ENCODE results near the gene CCDC159. TPM values are rescaled to one million over a fixed set of nuclear protein-coding genes. Genes with fewer than 3 reads are reported as not detected.

The CCDC159 gene
- total RNA-seq, 1 donor from 2014 or later, result 12.4 TPM

DNA sequence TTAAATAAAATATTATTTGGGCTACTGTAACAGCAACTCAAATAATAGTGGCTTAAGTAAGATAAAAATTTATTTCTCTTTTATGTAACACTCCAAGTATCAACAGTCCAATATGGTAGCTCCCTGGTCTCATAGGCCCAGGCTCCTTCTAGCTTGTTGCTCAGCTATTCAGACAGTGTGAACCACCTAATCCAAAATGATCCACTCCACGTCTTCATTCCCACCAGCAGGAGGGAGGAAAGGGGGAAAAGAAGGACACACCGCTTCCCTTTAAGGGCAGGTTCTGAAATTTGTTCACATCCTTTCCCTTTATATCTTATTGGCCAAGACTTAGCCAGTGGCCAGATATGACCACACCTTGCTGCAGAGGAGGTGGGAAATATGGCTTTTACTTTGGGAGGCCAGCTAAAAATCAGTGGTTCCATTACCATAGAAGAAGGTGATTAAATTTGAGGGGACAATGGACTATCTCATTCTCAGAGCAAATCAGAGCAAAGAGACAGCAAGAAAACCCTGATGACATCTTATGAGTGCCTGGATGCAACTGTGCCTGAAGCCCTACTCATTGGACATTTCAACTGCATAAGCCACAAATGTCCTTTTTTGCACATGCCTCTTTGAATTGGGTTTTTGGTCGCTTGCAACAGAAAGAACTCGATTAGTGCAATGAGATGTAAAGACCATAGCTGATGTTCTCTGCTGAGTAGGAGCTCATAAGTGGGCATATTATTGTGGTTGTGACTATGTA is 44.8 kb downstream of the CCDC159 start:
- no peak for DNase-seq

DNA sequence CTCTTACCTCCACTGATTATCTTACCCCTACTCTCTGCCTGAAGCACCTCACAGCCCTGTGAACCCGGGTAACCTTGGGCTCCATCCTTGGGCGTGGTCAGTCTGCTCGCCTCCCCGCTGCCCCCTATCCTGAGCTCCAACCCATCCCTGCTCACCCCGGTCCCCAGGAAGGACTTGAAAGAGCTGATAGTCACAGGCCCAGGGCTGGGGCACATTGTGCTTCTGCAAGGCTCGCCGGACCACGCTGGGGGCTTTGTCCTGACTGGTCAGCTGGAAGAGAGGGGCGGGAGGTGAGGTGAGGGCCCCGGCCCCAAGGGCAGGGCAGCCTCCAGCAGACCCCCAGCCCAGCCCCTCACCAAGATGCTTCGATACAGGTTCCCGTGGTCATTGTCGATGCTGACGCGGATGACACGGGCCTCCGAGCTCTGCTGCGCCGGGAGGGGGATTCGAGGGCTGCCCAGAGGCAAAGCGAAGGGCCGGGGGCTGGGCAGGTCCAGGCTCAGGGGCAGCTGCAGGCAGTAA is 50.8 kb downstream of the CCDC159 start:
- no peak for DNase-seq

DNA sequence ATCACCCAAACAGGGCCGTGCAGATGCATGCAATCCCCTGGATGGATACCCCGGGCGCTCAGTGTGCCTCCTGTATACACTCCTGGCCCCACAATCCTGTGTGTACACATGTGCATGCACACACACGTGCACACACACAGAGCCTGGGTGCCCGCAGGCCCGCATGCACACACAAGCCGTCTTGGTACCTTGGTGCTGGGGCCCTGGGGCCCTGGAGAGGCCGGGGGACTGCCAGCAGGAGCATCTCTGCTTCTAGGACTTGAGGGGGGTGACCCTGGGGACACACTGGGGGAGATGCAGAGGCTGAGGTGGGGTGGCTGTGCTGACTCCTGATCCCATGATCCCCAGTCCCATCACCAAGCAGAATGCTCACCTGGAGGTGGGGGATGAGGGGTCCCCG is 53.3 kb downstream of the CCDC159 start:
- DNase-seq, result no peak

DNA sequence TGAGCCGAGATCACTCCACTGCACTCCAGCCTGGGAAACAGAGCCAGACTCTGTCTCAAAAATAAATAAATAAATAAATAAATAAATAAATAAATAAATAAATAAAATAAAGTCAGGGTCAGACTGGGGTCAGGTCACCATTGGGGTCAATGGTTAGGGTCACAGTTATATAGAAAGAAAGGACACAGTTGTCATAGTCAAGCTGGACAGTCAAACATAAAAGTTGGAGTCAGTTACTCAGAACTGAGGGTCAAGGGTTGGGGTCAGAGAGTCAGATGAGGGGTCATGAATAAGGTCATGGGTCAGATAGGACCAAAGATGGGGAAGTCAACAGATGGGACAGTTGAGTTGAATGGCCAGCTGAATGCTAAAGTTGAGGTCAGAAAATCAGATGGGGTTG is 54.5 kb downstream of the CCDC159 start:
- DNase-seq, result no peak

DNA sequence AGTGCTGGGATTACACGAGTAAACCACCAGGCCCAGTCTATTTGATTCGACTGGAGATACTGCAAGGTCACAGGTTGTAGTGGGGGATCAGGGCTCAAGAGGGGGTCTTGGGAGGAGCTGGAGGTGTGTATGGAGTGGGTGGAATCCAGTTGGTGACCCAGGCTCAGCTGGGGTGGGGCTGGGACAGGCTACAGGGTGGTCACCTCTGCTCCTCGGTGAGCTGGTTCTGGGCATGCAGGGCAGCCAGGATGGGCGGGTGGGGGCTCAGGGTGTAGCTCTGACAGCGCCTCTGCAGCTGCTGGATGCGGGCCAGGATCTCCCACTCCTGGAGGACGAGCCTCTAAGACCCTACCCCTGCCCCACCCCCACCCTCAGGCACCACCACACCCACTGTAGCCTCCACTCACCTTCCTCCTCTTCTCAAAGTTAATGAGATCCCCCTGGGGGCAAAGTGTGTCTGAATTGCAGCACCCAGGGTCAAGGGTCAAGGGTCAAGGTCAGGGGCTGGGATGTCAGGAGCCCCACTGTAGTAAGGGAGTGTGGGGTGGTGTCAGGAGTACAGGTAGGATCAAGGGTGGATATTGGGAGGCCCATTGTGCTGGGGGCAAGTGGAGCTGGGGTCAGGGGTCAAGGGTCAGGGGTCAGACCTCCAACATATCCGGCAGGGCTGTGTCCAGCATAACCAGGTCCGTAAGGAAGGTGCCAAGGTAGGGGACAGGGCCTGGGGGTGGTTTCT is 55.7 kb downstream of the CCDC159 start:
- DNase-seq, result no peak

Other genes starting within 250 kb of the CCDC159 start
- 11.5 TPM for gene SPC24, start 190.7 kb upstream of the CCDC159 start, total RNA-seq
- 62.5 TPM for gene KANK2, start 149.0 kb upstream of the CCDC159 start, total RNA-seq
- 55.3 TPM for gene ANGPTL8, start 106.9 kb upstream of the CCDC159 start, total RNA-seq
- gene DOCK6, start 84.0 kb upstream of the CCDC159 start, total RNA-seq, result 35.0 TPM
- gene TSPAN16, start 50.4 kb upstream of the CCDC159 start, total RNA-seq, result not detected
- 29.7 TPM for gene RAB3D, start 6.9 kb upstream of the CCDC159 start, total RNA-seq
- gene TMEM205, start 251 bp upstream of the CCDC159 start, total RNA-seq, result 35.3 TPM
- 5.7 TPM for gene PLPPR2, start 8.9 kb downstream of the CCDC159 start, total RNA-seq
- gene SWSAP1, start 28.1 kb downstream of the CCDC159 start, total RNA-seq, result 0.30 TPM
- gene EPOR, start 37.8 kb downstream of the CCDC159 start, total RNA-seq, result 3.6 TPM
- gene RGL3, start 72.8 kb downstream of the CCDC159 start, total RNA-seq, result 1.8 TPM
- gene ODAD3, start 88.6 kb downstream of the CCDC159 start, total RNA-seq, result 0.20 TPM
- 62.4 TPM for gene PRKCSH, start 89.1 kb downstream of the CCDC159 start, total RNA-seq
- gene ELAVL3, start 134.5 kb downstream of the CCDC159 start, total RNA-seq, result 0.20 TPM
- gene ZNF653, start 159.3 kb downstream of the CCDC159 start, total RNA-seq, result 3.5 TPM
- gene ECSIT, start 182.6 kb downstream of the CCDC159 start, total RNA-seq, result 24.4 TPM
- 10.8 TPM for gene CNN1, start 192.3 kb downstream of the CCDC159 start, total RNA-seq
- 13.1 TPM for gene ELOF1, start 212.7 kb downstream of the CCDC159 start, total RNA-seq
- gene ACP5, start 231.1 kb downstream of the CCDC159 start, total RNA-seq, result 8.6 TPM

All from skin of body (tissue), 2 donors.